Vagina (tissue), 2 donors: Measurements from ENCODE around the gene DCAKD. TPM values are rescaled to one million over a fixed set of nuclear protein-coding genes. Genes with fewer than 3 reads are reported as not detected.
A peak's percentile ranks its signal among the peaks of the same experiment; 100 is the strongest.

Experiments used
- DNase-seq, 2 donors: peaks; one replicate each; pipeline ENCODE4 v3.0.0-alpha.2; 2017; ENCODE audit errors: extremely low spot score in 2 of 2
- H3K27ac ChIP-seq: fragments of 200-600 bp; sonication (generic); one replicate; pipeline ENCODE4 v1.5.1; 2019
- H3K27me3 ChIP-seq: fragments of 200-600 bp; sonication (generic); one replicate; pipeline ENCODE4 v1.5.1; 2019
- H3K36me3 ChIP-seq, 2 donors: fragments of 200-600 bp; sonication (generic); one replicate each; pipeline ENCODE4 v1.5.1; 2017 to 2019
- H3K4me1 ChIP-seq: fragments of 200-600 bp; sonication (generic); one replicate; pipeline ENCODE4 v1.5.1; 2019
- H3K4me3 ChIP-seq, 2 donors: fragments of 200-600 bp; sonication (generic); 1 replicate in 1 of 2; 2 replicates in 1 of 2; pipeline ENCODE4 v1.5.1; 2016 to 2019
- H3K9me3 ChIP-seq: fragments of 200-600 bp; sonication (generic); one replicate; pipeline ENCODE4 v1.5.1; 2019
- POLR2A ChIP-seq, 2 donors: fragments of 450-650 bp; IDR thresholded peaks; one replicate each; pipeline ENCODE4 v1.6.1; 2017; ENCODE audit warnings: antibody characterized with exemption in 2 of 2, mild to moderate bottlenecking in 2 of 2, moderate library complexity in 2 of 2
- POLR2AphosphoS5 ChIP-seq, 2 donors: sonication (generic); formaldehyde crosslinking; IDR thresholded peaks; one replicate each; pipeline ENCODE4 v1.9.0; 2017; ENCODE audit warnings: antibody characterized with exemption in 2 of 2, mild to moderate bottlenecking in 2 of 2, low read depth in 1 of 2; ENCODE audit not compliant: insufficient read depth in 1 of 2
- intact Hi-C: fragments of 100-400 bp; cut with DNase I; formaldehyde crosslinking; loops from one replicate; pipeline ENCODE4 v1.15.1; 2023
- total RNA-seq: library from RNA; depleted of rRNA; stranded (reverse); fragments of >200 nt; gene quantifications from one replicate; pipeline ENCODE4 v1.2.3, GENCODE V29; 2016
- TF ChIP-seq, protein P1 (sequence below), 3 experiments: fragments of 450-650 bp in 2 of 3; fragments of 200-600 bp in 1 of 3; sonication (generic) in 1 of 3; IDR thresholded peaks; one replicate each; pipeline ENCODE4 v1.5.1; 2017 to 2019; ENCODE audit warnings: antibody characterized with exemption in 3 of 3, mild to moderate bottlenecking in 2 of 3, moderate library complexity in 2 of 3

The DCAKD gene
- total RNA-seq, 1 donor from 2014 or later = 54.5 TPM

GRCh38 chr17:45016823-45017222, 34.6 kb downstream of the DCAKD start:
- TF ChIP-seq POLR2AphosphoS5 (IDR thresholded peaks at IDR 0.05; ENCODE audit: insufficient read depth in 1 of 2, low read depth in 1 of 2) (no peak), POLR2A (IDR thresholded peaks at IDR 0.05) (no peak)
- peaks cover 47% of the 10 kb centered on the region for H3K4me1 ChIP-seq
- H3K27ac ChIP-seq = no peak overlapping the region
- H3K4me3 ChIP-seq = no peak overlapping the region
- H3K27me3 ChIP-seq = no peaks in the 10 kb centered on the region
- H3K9me3 ChIP-seq = no peaks in the 10 kb centered on the region
- no peaks in the 10 kb centered on the region for H3K36me3 ChIP-seq
- intact Hi-C loops = loop anchor here (5.0 kb wide), 1 partner anchor 50 kb away; the partner anchor contains the start of gene C1QL1
- no peak for DNase-seq

DNA sequence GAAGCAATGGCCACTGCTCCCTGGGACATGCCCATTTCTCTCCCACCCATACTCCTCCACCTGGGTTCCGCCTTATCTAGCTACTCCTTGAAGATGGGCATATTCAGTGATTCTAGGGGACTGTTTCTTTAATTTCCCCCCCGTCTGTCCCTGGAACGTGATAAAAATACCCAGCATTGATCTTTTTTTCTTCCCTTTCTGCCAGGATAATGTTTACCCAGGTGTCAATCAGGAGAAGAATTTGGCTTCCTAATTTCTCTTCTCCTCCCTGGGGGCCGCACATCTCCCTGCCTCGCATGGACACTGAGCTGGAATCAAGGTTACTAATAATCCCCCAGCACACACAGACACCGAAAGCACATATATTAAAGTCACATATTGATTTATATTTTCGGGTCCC, 35.2 kb downstream of the DCAKD start:
- no peak overlapping the region for H3K4me3 ChIP-seq
- no peak overlapping the region for H3K27ac ChIP-seq
- H3K9me3 ChIP-seq = no peaks in the 10 kb centered on the region
- no peak for DNase-seq
- intact Hi-C loops = loop anchor here (5.0 kb wide), 1 partner anchor 49 kb away; the partner anchor contains the start of gene C1QL1
- TF ChIP-seq POLR2A (IDR thresholded peaks at IDR 0.05) = no peak
- TF ChIP-seq, protein P1, sequence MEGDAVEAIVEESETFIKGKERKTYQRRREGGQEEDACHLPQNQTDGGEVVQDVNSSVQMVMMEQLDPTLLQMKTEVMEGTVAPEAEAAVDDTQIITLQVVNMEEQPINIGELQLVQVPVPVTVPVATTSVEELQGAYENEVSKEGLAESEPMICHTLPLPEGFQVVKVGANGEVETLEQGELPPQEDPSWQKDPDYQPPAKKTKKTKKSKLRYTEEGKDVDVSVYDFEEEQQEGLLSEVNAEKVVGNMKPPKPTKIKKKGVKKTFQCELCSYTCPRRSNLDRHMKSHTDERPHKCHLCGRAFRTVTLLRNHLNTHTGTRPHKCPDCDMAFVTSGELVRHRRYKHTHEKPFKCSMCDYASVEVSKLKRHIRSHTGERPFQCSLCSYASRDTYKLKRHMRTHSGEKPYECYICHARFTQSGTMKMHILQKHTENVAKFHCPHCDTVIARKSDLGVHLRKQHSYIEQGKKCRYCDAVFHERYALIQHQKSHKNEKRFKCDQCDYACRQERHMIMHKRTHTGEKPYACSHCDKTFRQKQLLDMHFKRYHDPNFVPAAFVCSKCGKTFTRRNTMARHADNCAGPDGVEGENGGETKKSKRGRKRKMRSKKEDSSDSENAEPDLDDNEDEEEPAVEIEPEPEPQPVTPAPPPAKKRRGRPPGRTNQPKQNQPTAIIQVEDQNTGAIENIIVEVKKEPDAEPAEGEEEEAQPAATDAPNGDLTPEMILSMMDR (IDR thresholded peaks at IDR 0.05) = no peak
- no peak for TF ChIP-seq POLR2AphosphoS5 (IDR thresholded peaks at IDR 0.05; ENCODE audit: insufficient read depth in 1 of 2, low read depth in 1 of 2)
- no peaks in the 10 kb centered on the region for H3K36me3 ChIP-seq
- no peaks in the 10 kb centered on the region for H3K27me3 ChIP-seq
- peaks cover 41% of the 10 kb centered on the region for H3K4me1 ChIP-seq

DNA sequence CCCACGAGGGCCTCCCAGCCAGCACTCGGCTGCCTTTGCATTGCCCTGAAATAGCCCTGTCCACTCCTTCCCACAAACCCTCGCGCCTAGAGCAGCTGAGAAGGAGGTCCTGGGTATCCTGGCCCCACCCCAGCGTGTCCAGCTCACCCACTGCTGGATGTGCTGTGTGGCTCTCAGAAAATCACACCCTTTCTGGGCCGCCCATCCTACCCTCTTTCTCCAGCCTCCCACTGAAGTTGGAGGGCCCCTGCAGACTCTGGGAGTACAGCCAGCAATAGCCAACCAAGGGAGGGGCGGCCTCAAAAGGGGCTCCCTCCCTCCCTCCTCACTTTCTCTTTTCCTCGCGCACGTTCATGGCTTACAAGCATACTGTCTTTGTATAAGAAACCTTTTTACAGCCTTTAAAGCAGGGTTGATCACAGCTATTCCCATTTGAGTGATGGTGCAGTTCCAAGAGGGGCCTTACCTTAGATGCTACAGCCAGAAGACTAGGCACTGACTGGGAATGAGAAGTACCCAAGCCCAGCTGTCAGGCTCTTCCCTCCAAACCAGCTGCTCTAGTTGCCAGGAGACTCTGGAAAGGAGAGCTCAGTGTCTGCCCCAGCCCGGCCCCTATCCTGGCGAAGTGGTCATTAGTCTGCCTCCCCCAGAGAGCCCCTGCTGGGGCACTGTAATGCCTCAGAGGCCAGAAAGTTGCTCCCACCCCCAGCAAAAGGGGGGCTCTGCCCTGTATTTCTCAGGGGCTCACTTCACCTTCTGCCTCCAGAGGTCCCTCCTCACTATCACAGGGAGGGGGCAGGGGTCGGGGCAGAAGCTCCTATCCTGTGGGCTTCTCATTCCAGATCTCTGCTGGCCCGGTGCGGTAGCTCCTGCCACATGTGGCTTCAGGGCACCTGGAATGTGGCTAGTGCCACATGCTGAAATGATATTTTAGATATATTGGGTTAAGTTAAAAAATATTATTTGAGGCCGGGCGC, 38.1 kb downstream of the DCAKD start:
- intact Hi-C loops = no loop called here
- TF ChIP-seq, protein P1 (IDR thresholded peaks at IDR 0.05) = no peak
- TF ChIP-seq POLR2A (IDR thresholded peaks at IDR 0.05) (no peak), POLR2AphosphoS5 (IDR thresholded peaks at IDR 0.05; ENCODE audit: insufficient read depth in 1 of 2, low read depth in 1 of 2) (no peak)
- Histone ChIP-seq H3K36me3 (no peaks in the 10 kb centered on the region), H3K9me3 (no peaks in the 10 kb centered on the region), H3K4me3 (peak overlapping the region in 1 of 2 donors; percentile 19), H3K27ac (peak overlapping the region; percentile 50), H3K27me3 (no peaks in the 10 kb centered on the region), H3K4me1 (peaks cover 14% of the 10 kb centered on the region)
- DNase-seq = no peak

- no peak for TF ChIP-seq POLR2A (IDR thresholded peaks at IDR 0.05)
- TF ChIP-seq, protein P1 (IDR thresholded peaks at IDR 0.05) = no peak
- TF ChIP-seq POLR2AphosphoS5 (IDR thresholded peaks at IDR 0.05; ENCODE audit: insufficient read depth in 1 of 2, low read depth in 1 of 2) = no peak
- intact Hi-C loops = no loop called here
- H3K27me3 ChIP-seq = no peaks in the 10 kb centered on the region
- H3K4me1 ChIP-seq = peaks cover 10% of the 10 kb centered on the region
- H3K27ac ChIP-seq = no peak overlapping the region
- DNase-seq = no peak
- no peak overlapping the region for H3K4me3 ChIP-seq
- no peaks in the 10 kb centered on the region for H3K36me3 ChIP-seq
- no peaks in the 10 kb centered on the region for H3K9me3 ChIP-seq
Observed at GRCh38 chr17:45011767-45012166, 39.7 kb downstream of the DCAKD start.

- intact Hi-C loops = no loop called here
- Histone ChIP-seq H3K4me1 (peaks cover 10% of the 10 kb centered on the region), H3K27ac (no peak overlapping the region), H3K36me3 (no peaks in the 10 kb centered on the region), H3K27me3 (no peaks in the 10 kb centered on the region), H3K9me3 (no peaks in the 10 kb centered on the region), H3K4me3 (no peak overlapping the region)
- TF ChIP-seq, protein P1 (IDR thresholded peaks at IDR 0.05) = no peak
- TF ChIP-seq POLR2AphosphoS5 (IDR thresholded peaks at IDR 0.05; ENCODE audit: insufficient read depth in 1 of 2, low read depth in 1 of 2) = no peak
- no peak for DNase-seq
Observed at GRCh38 chr17:45009676-45010467, 41.6 kb downstream of the DCAKD start.
